ENCODE measurements around the gene POLR1A. TPM values are rescaled to one million over a fixed set of nuclear protein-coding genes. Genes with fewer than 3 reads are reported as not detected.

POLR1A gene
- total RNA-seq, 4 donors from 2014 or later, result 13.3 to 22.4 (median 16.6) TPM

- Histone ChIP-seq H3K27me3 (no peaks in the 10 kb centered on the region), H3K9me3 (no peaks in the 10 kb centered on the region), H3K4me3 (no peak overlapping the region), H3K4me1 (peaks cover 45 to 48% (median 46%) of the 10 kb centered on the region in 4 donors), H3K27ac (replicated peaks in 1 of 4) (peak overlapping the region; percentile 79 to 85 (median 80)), H3K36me3 (peaks cover 33 to 71% (median 50%) of the 10 kb centered on the region in 4 donors)
- intact Hi-C loops (cut with DNase I), result no loop called here
- 73% methylated on average over 12 of the region's 12 CpGs for WGBS
- DNase-seq (ENCODE audit: extremely low spot score), result no peak
- TF ChIP-seq POLR2AphosphoS5 (IDR thresholded peaks at IDR 0.05) (peak; percentile 27 to 44), CTCF (IDR thresholded peaks at IDR 0.05) (no peak), EP300 (IDR thresholded peaks at IDR 0.05) (no peak)
Measured at GRCh38 chr2:86038291-86039081, 67.2 kb downstream of the POLR1A start.

GRCh38 chr2:86037795-86038192, 67.9 kb downstream of the POLR1A start:
- no peak for DNase-seq (ENCODE audit: extremely low spot score)
- 49% methylated on average over 7 of the region's 7 CpGs for WGBS
- intact Hi-C loops (cut with DNase I), result loop anchor here (2.0 kb wide), 1 partner anchor 151 kb away; no protein-coding TSS in a partner anchor

GRCh38 chr2:86037141-86037794, 68.4 kb downstream of the POLR1A start:
- 66% methylated on average over 7 of the region's 12 CpGs for WGBS
- intact Hi-C loops (cut with DNase I), result loop anchor here (2.0 kb wide), 1 partner anchor 150 kb away; no protein-coding TSS in a partner anchor

More at GRCh38 chr2:86037795-86038192, 67.9 kb downstream of the POLR1A start:
- Histone ChIP-seq H3K36me3 (peaks cover 30 to 71% (median 50%) of the 10 kb centered on the region in 4 donors), H3K27ac (replicated peaks in 1 of 4) (peak overlapping the region; percentile 79 to 85 (median 80)), H3K4me1 (peaks cover 45 to 48% (median 46%) of the 10 kb centered on the region in 4 donors), H3K4me3 (no peak overlapping the region), H3K27me3 (no peaks in the 10 kb centered on the region), H3K9me3 (no peaks in the 10 kb centered on the region)
- TF ChIP-seq CTCF (IDR thresholded peaks at IDR 0.05) (no peak), POLR2A (IDR thresholded peaks at IDR 0.05; ENCODE audit: low read depth) (no peak), EP300 (IDR thresholded peaks at IDR 0.05) (no peak), POLR2AphosphoS5 (IDR thresholded peaks at IDR 0.05) (no peak)

GRCh38 chr2:86036669-86037138, 69.0 kb downstream of the POLR1A start:
- Histone ChIP-seq H3K9me3 (no peaks in the 10 kb centered on the region), H3K27ac (replicated peaks in 1 of 4) (peak overlapping the region; percentile 79 to 85 (median 80)), H3K36me3 (peaks cover 23 to 71% (median 50%) of the 10 kb centered on the region in 4 donors), H3K4me1 (peaks cover 45 to 48% (median 46%) of the 10 kb centered on the region in 4 donors), H3K27me3 (no peaks in the 10 kb centered on the region), H3K4me3 (no peak overlapping the region)
- no peak for DNase-seq (ENCODE audit: extremely low spot score)
- TF ChIP-seq CTCF (IDR thresholded peaks at IDR 0.05), result no peak
- TF ChIP-seq EP300 (IDR thresholded peaks at IDR 0.05), result no peak
- TF ChIP-seq POLR2A (IDR thresholded peaks at IDR 0.05; ENCODE audit: low read depth), result no peak
- no peak for TF ChIP-seq POLR2AphosphoS5 (IDR thresholded peaks at IDR 0.05)
- WGBS, result 30% methylated on average over 7 of the region's 7 CpGs
- intact Hi-C loops (cut with DNase I), result loop anchor here (2.0 kb wide), 1 partner anchor 150 kb away; no protein-coding TSS in a partner anchor

More at GRCh38 chr2:86037141-86037794, 68.4 kb downstream of the POLR1A start:
- Histone ChIP-seq H3K36me3 (peaks cover 25 to 71% (median 50%) of the 10 kb centered on the region in 4 donors), H3K9me3 (no peaks in the 10 kb centered on the region), H3K27ac (replicated peaks in 1 of 4) (peak overlapping the region; percentile 79 to 85 (median 80)), H3K27me3 (no peaks in the 10 kb centered on the region), H3K4me1 (peaks cover 45 to 48% (median 46%) of the 10 kb centered on the region in 4 donors), H3K4me3 (no peak overlapping the region)
- TF ChIP-seq POLR2AphosphoS5 (IDR thresholded peaks at IDR 0.05) (peak; percentile 26 to 36), EP300 (IDR thresholded peaks at IDR 0.05) (no peak), POLR2A (IDR thresholded peaks at IDR 0.05; ENCODE audit: low read depth) (no peak), CTCF (IDR thresholded peaks at IDR 0.05) (no peak)
- no peak for DNase-seq (ENCODE audit: extremely low spot score)
